GM08714 (cell line): ENCODE measurements around the gene HMG20A.

ENCODE experiments used
- H3K4me3 ChIP-seq: fragments of 200-500 bp; sonication (Bioruptor generic); 2 replicates; pipeline ENCODE4 v1.5.1; 2014; ENCODE audit warnings: mild to moderate bottlenecking, low read length, inconsistent platforms
- ZNF274 ChIP-seq: IDR thresholded peaks from 2 replicates; pipeline ENCODE4 v1.6.1; 2012; ENCODE audit warnings: mild to moderate bottlenecking, low read depth, low read length

Gene HMG20A

DNA sequence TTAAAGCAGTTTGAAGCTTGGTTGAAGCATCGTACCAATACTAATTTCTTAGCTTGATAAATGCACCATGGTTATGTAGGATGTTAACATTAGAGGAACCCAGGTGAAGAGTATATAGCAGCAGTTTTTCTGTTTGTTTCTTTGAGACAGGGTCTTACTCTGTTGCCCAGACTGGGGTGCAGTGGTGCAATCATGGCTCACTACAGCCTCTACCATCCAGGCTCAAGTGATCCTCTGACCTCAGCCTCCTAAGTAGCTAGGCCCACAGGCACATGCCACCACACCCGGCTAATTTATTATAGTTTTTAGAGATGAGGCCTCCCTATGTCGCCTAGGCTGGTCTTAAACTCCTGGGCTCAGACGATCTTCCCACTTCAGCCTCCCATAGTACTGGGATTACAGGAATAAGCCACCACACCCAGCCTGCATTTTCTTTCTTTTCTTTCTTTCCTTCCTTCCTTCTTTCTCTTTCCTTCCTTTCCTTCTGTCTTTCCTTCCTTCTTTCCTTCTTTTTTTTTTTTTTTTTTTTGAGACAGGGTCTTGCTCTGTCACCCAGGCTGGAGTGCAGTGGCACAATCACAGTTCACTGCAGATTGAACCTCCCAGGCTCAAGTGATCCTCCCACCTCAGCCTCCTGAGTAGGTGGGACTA, 6.9 kb upstream of the HMG20A start:
- no peak overlapping the region for H3K4me3 ChIP-seq
- no peak for TF ChIP-seq ZNF274

DNA sequence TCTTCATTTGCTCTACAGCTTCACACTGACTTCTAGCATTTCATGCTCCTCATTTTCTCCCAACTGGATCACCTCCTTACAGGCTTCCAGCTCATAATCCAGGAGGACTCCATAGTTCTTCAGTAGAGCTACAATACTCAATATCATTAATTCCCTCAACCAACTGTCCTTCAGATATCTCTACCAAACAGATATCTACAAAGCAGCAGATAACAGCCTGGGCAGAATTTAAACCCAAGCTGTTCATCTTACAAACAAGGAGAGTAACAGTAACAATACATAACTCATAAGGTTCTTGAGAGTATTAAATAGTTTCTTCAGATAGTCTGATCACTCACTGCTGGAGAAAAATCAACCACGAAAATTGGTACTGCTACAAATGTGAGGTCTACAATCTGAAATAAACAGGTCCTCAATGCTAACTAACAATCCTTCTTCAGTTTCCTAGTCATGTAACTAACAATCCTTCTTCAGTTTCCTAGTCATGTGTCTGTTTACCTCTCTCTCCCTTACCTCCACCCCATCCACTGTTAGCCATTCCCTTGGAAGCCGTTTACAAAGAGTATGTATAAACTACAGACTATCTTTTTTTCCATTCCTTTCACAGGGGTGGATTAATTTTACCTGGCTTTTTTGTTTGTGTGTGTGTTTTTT, 5.8 kb upstream of the HMG20A start:
- no peak for TF ChIP-seq ZNF274
- H3K4me3 ChIP-seq = no peak overlapping the region

DNA sequence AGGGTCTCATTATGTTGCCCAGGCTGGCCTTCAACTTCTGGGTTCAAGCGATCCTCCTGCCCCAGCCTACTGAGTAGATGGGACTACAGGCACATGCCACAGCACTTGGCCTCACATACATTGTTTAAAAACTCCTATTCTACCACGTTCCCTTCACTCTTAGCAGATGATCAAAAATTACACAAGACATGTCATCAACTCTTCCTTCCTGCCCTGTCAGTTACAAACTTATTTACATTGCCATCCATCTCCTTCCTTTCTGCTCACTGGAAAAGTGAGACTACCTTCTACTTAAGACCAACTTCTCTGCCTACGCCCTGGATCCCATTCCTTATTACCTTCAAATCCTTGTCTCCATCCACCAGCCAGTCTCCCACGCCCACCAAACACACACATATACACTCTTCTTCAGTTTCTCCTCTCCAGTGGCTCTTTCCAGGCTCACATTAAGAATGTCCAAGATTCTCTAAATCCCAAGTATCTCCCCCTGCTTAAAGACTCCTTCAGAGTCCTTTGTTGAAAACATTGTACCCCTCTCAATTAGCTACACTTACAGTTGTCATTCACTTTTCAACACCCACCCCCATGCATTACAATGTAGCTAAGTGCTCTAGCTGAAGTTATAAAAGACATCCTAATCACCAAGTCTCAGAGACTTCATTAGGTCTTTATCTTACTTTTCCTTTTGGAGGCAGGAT, 5.1 kb upstream of the HMG20A start:
- no peak for TF ChIP-seq ZNF274
- H3K4me3 ChIP-seq = no peak overlapping the region

DNA sequence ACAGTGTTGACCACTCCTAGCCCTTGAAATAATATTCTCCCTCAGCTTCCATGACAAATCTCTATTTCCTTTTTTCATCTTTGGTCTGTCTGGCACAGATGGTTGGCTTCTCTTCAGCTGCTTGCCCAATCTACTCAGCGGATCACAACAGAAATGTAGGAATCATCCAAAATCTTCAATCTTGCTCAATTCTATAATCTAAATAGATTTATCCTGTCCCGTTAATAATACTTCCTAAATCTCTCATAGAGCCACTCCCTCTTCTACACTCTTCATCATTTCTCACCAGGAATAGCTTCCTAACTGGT, 4.6 kb upstream of the HMG20A start:
- no peak for TF ChIP-seq ZNF274

DNA sequence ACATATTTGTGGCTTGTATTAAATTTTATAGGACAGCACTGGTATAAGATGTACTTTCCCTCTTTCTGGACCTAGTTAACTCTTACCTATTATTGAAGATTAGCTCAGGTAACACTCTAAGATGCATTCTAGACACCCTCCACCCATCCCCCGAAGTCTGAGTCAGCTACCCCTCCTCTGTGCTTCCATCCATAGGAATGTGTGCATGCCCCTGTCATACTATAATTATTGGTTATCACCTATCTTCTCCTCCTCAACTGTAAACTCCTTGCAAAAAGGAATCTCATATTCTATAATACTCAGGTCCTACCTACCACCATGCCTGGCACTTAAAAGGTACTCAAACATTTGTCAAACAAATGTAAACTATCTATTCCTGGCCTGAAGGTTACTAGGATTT, 3.7 kb upstream of the HMG20A start:
- TF ChIP-seq ZNF274 = no peak
- H3K4me3 ChIP-seq = no peak overlapping the region

More for the DNA sequence above, 4.6 kb upstream of the HMG20A start:
- no peak overlapping the region for H3K4me3 ChIP-seq

DNA sequence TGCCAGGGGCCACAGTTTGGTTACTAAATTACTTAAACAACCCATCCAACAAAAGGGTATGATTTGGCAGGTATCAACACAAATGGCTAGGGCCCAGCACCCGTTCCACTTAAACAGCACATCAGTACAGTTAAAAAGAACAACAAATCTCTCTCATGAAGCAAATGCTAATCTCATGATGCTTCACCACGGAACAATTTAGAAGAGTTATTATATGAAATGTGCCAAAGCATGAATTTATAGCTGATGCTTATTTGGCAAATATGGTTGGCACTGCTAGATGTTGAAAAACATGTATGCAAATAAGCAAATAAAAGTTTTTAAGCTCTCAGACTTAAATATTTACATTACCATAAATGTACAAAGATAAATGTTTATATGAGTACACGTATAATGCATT, 3.1 kb upstream of the HMG20A start:
- H3K4me3 ChIP-seq = no peak overlapping the region
- TF ChIP-seq ZNF274 = no peak

DNA sequence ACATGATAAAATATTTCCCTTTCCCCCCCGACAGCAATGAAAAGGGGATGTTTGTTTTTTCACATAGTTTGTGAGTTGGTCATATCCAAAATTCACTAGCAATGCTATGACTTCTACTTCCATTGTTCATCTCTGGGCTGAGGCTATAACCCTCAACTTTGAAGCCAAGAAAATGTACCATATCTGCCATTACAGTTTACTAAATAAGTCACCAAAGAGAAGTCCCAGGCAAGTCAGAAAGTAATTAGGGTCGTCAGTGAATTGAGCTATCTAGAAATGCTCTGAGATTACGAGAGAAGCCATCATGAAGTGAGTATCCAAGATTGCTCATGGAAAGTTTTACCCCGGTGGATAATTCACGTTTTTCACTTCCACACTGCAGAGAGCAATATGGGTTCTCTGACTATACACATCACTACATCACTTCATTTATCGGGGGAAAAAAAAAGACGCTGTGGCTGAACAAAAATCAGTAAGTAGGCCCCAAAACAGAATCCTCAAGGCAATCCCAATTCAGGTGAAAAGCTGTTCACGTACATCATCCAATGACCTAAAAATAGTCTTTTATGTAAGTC, 2.2 kb upstream of the HMG20A start:
- no peak for TF ChIP-seq ZNF274
- peak overlapping the region; percentile 84 for H3K4me3 ChIP-seq

DNA sequence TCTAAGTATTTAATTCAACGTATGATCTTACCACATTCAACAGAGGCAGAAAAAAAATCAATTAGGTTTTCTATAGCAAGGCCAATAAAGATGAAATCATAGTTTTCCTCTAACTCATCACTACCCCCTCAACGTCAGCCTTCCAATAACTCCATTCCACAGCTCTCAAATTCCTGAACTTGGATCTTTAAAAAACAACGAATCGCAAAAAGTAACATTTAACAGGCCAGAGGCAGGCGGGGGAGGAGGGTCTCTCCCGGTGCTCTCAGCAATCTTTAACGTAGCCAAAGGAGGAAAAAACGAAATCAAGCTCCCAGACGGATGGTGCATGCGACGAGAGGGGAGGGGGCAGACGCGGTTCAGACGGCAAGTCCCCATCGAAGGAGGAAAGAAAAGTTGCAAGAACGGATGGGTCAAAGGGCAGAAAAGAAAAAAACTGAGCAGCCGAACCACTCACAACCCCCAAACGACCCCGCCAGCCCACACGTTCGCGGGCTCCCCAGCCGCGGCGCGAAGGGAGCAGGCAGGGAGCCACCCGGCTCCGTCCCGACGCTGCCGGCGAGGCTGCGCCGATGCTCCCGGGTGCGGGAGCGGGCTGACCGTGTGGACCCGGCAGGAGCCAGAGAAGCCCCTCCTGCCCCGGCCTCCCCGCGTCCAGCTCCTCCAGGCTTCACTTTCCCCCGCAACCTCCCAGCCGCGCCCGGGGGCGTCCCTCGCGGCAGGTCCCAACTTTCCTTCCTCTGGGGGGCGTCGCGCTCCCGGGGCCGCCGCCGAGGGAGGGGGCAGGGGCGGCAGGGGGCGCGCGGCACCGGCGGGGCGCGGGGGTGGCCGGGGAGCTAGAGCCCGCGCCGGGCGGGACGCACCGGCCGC, 1.5 kb upstream of the HMG20A start:
- no peak for TF ChIP-seq ZNF274
- peak overlapping the region; percentile 84 for H3K4me3 ChIP-seq

DNA sequence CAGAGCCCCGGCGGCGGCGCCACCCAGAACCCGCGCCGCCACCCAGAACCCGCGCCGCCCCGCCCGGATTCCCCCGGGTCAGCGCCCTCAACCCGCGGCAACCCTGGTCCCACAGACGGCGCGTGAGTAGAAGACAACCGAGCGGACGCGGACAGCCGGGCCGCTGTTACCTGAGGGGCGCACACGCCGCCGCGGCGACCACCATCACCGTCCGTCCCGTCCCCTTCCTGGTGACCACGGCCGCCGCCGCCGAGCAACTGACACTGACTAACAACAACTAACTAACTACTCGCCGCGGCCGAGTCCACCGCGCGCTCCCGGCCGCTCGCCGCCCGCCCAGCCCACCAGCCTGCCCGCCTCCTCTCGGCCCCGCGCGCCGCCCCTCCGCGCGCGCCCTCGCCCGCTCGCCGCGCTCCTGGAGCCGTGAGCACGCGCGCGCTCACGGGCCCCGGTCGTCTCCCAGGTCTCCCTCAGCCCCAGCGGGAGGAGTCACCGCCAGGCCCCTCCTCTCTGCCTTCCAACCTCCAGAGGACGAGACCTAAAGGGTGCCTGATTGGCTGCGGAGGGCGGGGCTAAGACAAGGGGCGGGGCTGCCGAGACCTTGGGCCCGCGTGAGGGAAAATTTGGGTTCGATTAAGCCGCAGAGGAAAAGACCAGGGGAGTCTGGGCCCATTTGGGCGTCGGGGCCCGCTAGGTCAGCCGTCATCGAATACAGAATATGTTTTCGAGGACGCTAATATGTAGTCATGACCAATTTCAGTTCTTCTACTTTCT, 665 bp upstream of the HMG20A start, which contains the start of gene PEAK1:
Gene PEAK1, minus strand, starts transcription at position 269 of the 774 bp plus-strand sequence. CDS start 238,178 bp downstream, outside the sequence.
- H3K4me3 ChIP-seq = peak within 1 kb of the TSS; percentile 97
- no peak for TF ChIP-seq ZNF274

DNA sequence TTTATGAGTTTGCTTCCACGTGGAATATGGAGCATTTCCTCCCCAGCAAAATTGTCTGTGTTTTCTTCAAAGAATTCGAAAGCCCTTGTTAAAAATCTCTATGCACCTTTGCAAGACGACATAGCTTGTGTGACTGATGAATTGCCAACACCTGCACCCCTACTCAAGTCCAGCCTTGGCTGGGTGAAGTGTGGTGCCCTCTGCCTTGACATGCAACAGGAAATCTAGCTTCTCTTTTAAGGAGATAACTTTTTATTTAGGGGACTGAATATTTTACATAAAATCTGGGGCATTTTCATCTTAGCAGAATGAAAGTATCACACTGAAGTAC, 647 bp downstream of the HMG20A start:
- TF ChIP-seq ZNF274 = no peak

DNA sequence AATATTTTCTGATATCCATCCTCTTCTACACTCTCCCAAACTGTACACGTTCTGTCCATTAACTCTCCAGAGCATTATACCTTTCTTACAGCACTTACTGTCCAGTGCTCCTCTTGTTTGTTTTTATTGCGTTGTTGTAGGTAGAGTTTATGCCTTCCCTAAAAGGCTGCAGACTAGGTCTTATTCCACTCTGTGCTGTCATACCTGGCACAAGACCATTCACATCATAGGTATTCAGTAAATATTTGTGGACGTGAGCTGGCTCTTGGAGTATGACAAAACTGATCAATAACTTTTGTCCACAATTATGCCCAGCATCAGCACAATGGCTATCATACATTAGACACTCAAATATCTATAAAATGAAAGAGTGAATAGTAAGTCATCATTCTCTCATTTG, 4.4 kb downstream of the HMG20A start:
- TF ChIP-seq ZNF274 = no peak
- no peak overlapping the region for H3K4me3 ChIP-seq

More for the DNA sequence above, 647 bp downstream of the HMG20A start:
- peak overlapping the region; percentile 97 for H3K4me3 ChIP-seq

DNA sequence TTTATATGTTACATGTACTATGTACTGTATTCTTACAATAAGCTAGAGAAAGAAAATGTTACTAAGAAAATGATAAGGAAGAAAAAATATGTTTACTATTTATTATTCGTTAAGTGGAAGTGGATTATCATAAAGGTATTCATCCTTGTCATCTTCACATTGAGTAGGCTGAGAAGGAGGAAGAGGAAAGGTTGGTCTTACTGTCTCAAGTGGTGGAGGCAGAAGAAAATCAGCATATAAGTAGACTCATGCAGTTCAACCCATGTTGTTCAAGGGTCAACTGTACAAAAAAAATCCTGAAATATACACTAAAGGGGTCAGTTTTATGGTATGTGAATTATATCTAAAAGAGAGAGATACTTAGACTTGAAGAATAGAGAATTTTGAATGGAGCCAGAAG, 5.7 kb downstream of the HMG20A start:
- no peak overlapping the region for H3K4me3 ChIP-seq
- TF ChIP-seq ZNF274 = no peak

DNA sequence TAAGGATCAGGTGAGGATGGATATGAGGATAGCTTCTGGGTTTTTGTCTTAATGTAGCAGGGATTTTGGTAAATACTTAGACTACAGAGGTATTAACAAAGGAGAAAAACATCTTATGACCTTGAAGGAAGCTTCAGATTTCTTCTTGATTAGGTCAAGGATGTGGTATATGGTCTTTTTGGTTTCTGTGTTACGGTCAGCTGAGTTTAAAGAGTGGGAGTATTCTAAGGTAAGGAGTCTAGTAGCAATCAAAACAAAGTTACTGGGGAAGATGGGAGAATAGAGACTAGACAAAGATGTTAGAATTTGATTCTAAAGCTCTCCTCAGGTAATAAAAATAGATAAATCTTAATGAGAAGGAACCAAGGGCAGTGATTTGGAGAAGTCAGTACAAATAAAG, 6.2 kb downstream of the HMG20A start:
- H3K4me3 ChIP-seq = no peak overlapping the region
- no peak for TF ChIP-seq ZNF274
